H1 (cell line): Measurements from ENCODE around the gene SGMS1. TPM values are rescaled to one million over a fixed set of nuclear protein-coding genes. Genes with fewer than 3 reads are reported as not detected.

Experiments
- CTCF ChIA-PET: fragments of 300-600 bp; sonication (Branson Sonifier 250); formaldehyde crosslinking; loops from one replicate; lab custom pipeline; 2021; ENCODE audit not compliant: partially characterized antibody; lab: Charles Lee
- POLR2A ChIA-PET: fragments of 300-600 bp; sonication (Branson Sonifier 250); formaldehyde crosslinking; loops from one replicate; lab custom pipeline; 2021; ENCODE audit warnings: inconsistent platforms; ENCODE audit not compliant: partially characterized antibody; lab: Charles Lee
- DNase-seq, 2 experiments: peaks; one replicate each; pipeline versions ENCODE4 v3.0.0 to v3.0.0-alpha.2; 2010 to 2022; ENCODE audit warnings: low spot score in 2 of 2, low read depth in 1 of 2, mixed read lengths in 1 of 2
- FAIRE-seq: peaks from 2 replicates; lab custom pipeline; 2011; peaks lifted over from hg19 to GRCh38; lab: Jason Lieb, UNC
- H2AFZ ChIP-seq: 2 replicates; pipeline ENCODE4 v1.8.1; 2012; ENCODE audit warnings: low read length, inconsistent platforms
- H2AK5ac ChIP-seq: 2 replicates; pipeline ENCODE4 v1.6.1; 2013; ENCODE audit warnings: low read depth, low read length
- H2BK120ac ChIP-seq: replicated peaks from 2 replicates; pipeline ENCODE3; 2013; ENCODE audit warnings: low read depth, low read length, inconsistent platforms
- H2BK12ac ChIP-seq: 2 replicates; pipeline ENCODE4 v1.6.1; 2013; ENCODE audit warnings: low read depth, low read length
- H2BK15ac ChIP-seq: 2 replicates; pipeline ENCODE4 v1.6.1; 2013; ENCODE audit warnings: low read length
- H2BK20ac ChIP-seq: 2 replicates; pipeline ENCODE4 v1.6.1; 2013; ENCODE audit warnings: low read length
- H2BK5ac ChIP-seq: 2 replicates; pipeline ENCODE4 v1.6.1; 2013; ENCODE audit warnings: low read depth, low read length
- H3K14ac ChIP-seq: 2 replicates; pipeline ENCODE4 v1.6.1; 2013; ENCODE audit warnings: inconsistent platforms; ENCODE audit not compliant: insufficient read length
- H3K18ac ChIP-seq: 2 replicates; pipeline ENCODE4 v1.6.1; 2013; ENCODE audit warnings: low read length; ENCODE audit errors: extremely low read depth
- H3K23ac ChIP-seq: 2 replicates; pipeline ENCODE4 v1.6.1; 2013; ENCODE audit warnings: inconsistent platforms; ENCODE audit not compliant: insufficient read length
- H3K23me2 ChIP-seq: 2 replicates; pipeline ENCODE4 v1.6.1; 2013; ENCODE audit warnings: low read depth, low read length
- H3K27ac ChIP-seq: 2 replicates; pipeline ENCODE4 v1.6.1; 2011; ENCODE audit warnings: low read depth, low read length, inconsistent platforms
- H3K27me3 ChIP-seq, 4 experiments: replicated peaks in 1 of 4; 1 replicate in 1 of 4; 2 replicates in 3 of 4; pipeline versions ENCODE4 v1.6.1 to v1.8.1; 2011 to 2013; ENCODE audit warnings: low read length in 3 of 4, mild to moderate bottlenecking in 3 of 4, inconsistent platforms in 2 of 4, mixed read lengths in 2 of 4, moderate library complexity in 1 of 4; ENCODE audit not compliant: control insufficient read depth in 3 of 4, insufficient read depth in 3 of 4; ENCODE audit errors: extremely low read depth in 1 of 4
- H3K36me3 ChIP-seq, 4 experiments: 2 replicates each; pipeline versions ENCODE4 v1.6.1 to v1.8.1; 2011 to 2013; ENCODE audit warnings: mild to moderate bottlenecking in 4 of 4, low read length in 3 of 4, moderate library complexity in 2 of 4, control low read depth in 1 of 4, inconsistent platforms in 1 of 4; ENCODE audit not compliant: insufficient read depth in 4 of 4, control insufficient read depth in 2 of 4
- H3K4ac ChIP-seq: replicated peaks from 2 replicates; pipeline ENCODE3; 2013; ENCODE audit warnings: low read length, low read depth, mixed read lengths, inconsistent platforms; ENCODE audit not compliant: insufficient read length
- H3K4me1 ChIP-seq, 4 experiments: replicated peaks in 1 of 4; 1 replicate in 1 of 4; 2 replicates in 3 of 4; pipeline versions ENCODE4 v1.6.1 to v1.8.1; 2011 to 2013; ENCODE audit warnings: low read length in 3 of 4, inconsistent platforms in 2 of 4, mixed read lengths in 1 of 4; ENCODE audit not compliant: insufficient read depth in 4 of 4, control insufficient read depth in 3 of 4
- H3K4me2 ChIP-seq, 2 experiments: 2 replicates each; pipeline versions ENCODE4 v1.6.1 to v1.8.1; 2011 to 2013; ENCODE audit warnings: low read depth in 2 of 2, low read length in 2 of 2, control low read depth in 1 of 2, inconsistent platforms in 1 of 2, mild to moderate bottlenecking in 1 of 2; ENCODE audit not compliant: insufficient read depth in 1 of 2
- H3K4me3 ChIP-seq, 4 experiments: fragments of 200-600, 300-600 bp in 1 of 4; sonication (generic), shearing (Covaris generic), sonication (Bioruptor Twin) in 1 of 4; 2 replicates each; pipeline versions ENCODE4 v1.5.1 to v1.8.1; 2011 to 2016; ENCODE audit warnings: low read length in 4 of 4, low read depth in 3 of 4, control low read depth in 2 of 4, inconsistent platforms in 2 of 4, mild to moderate bottlenecking in 2 of 4, mixed read lengths in 1 of 4, moderate library complexity in 1 of 4; ENCODE audit not compliant: insufficient read depth in 2 of 4; ENCODE audit errors: extremely low read depth in 1 of 4
- H3K56ac ChIP-seq: replicated peaks from 2 replicates; pipeline ENCODE3; 2013; ENCODE audit warnings: low read depth, mild to moderate bottlenecking, mixed read lengths, low read length, inconsistent platforms; ENCODE audit not compliant: insufficient read length
- H3K79me1 ChIP-seq: 2 replicates; pipeline ENCODE4 v1.6.1; 2013; ENCODE audit warnings: low read depth, low read length, control low read depth
- H3K79me2 ChIP-seq, 2 experiments: 2 replicates each; pipeline versions ENCODE4 v1.6.1 to v1.8.1; 2012 to 2013; ENCODE audit warnings: low read length in 2 of 2, mild to moderate bottlenecking in 2 of 2, inconsistent platforms in 1 of 2; ENCODE audit not compliant: insufficient read depth in 2 of 2, control insufficient read depth in 1 of 2
- H3K9ac ChIP-seq, 4 experiments: replicated peaks in 1 of 4; 1 replicate in 1 of 4; 2 replicates in 3 of 4; pipeline versions ENCODE4 v1.6.1 to v1.8.1; 2011 to 2013; ENCODE audit warnings: low read depth in 3 of 4, low read length in 3 of 4, control low read depth in 2 of 4, mild to moderate bottlenecking in 2 of 4, moderate library complexity in 2 of 4, inconsistent platforms in 1 of 4; ENCODE audit errors: extremely low read depth in 1 of 4
- H3K9me3 ChIP-seq, 2 experiments: 2 replicates each; pipeline versions ENCODE4 v1.6.1 to v1.8.1; 2012 to 2013; ENCODE audit warnings: mild to moderate bottlenecking in 2 of 2, moderate library complexity in 2 of 2, control low read depth in 1 of 2, inconsistent platforms in 1 of 2, low read depth in 1 of 2, low read length in 1 of 2, mixed read lengths in 1 of 2; ENCODE audit not compliant: insufficient read depth in 2 of 2
- H4K20me1 ChIP-seq, 2 experiments: replicated peaks in 1 of 2; 2 replicates each; pipeline versions ENCODE3 to v1.8.1; 2011 to 2013; ENCODE audit warnings: inconsistent platforms in 2 of 2, low read length in 2 of 2, mild to moderate bottlenecking in 1 of 2; ENCODE audit not compliant: insufficient read depth in 2 of 2, control insufficient read depth in 1 of 2
- H4K5ac ChIP-seq: 2 replicates; pipeline ENCODE4 v1.6.1; 2013; ENCODE audit warnings: low read length, low read depth, mixed read lengths, inconsistent platforms; ENCODE audit not compliant: insufficient read length
- H4K8ac ChIP-seq: 2 replicates; pipeline ENCODE4 v1.8.0; 2013; ENCODE audit warnings: mild to moderate bottlenecking, moderate library complexity, low read length, inconsistent platforms; ENCODE audit not compliant: insufficient read depth; ENCODE audit errors: extremely low read depth
- H4K91ac ChIP-seq: replicated peaks from 2 replicates; pipeline ENCODE3; 2013; ENCODE audit warnings: low read length, mixed read lengths, inconsistent platforms; ENCODE audit not compliant: insufficient read length
- GABPA ChIP-seq: IDR thresholded peaks from 2 replicates; pipeline ENCODE4 v1.6.1; 2011; ENCODE audit warnings: mild to moderate bottlenecking, low read length, moderate library complexity, borderline replicate concordance; ENCODE audit not compliant: insufficient read depth
- JUN ChIP-seq: IDR thresholded peaks from 2 replicates; pipeline ENCODE4 v1.6.1; 2011; ENCODE audit warnings: low read depth, mild to moderate bottlenecking, improper control_type of control experiment, low read length
- POLR2AphosphoS5 ChIP-seq: IDR thresholded peaks from 2 replicates; pipeline ENCODE4 v1.6.1; 2011; ENCODE audit warnings: low read depth, low read length
- RXRA ChIP-seq: IDR thresholded peaks from 2 replicates; pipeline ENCODE4 v1.6.1; 2011; ENCODE audit warnings: low read depth, mild to moderate bottlenecking, low read length, moderate library complexity; ENCODE audit not compliant: insufficient read depth
- TCF12 ChIP-seq: IDR thresholded peaks from 2 replicates; pipeline ENCODE4 v1.6.1; 2011; ENCODE audit warnings: low read depth, mild to moderate bottlenecking, low read length
- USF2 ChIP-seq: IDR thresholded peaks from 2 replicates; pipeline ENCODE4 v1.6.1; 2011; ENCODE audit warnings: low read length, improper control_type of control experiment
- WGBS, 2 experiments: shearing (Covaris generic) in 1 of 2; methylation state at CpG; one replicate each; pipeline versions ENCODE4 v1.1.6 to v1.1.7; 2013 to 2015; ENCODE audit warnings: low lambda C conversion rate in 2 of 2, mixed read lengths in 2 of 2, inconsistent platforms in 1 of 2, low coverage in 1 of 2, missing lambda C conversion rate in 1 of 2; ENCODE audit not compliant: insufficient replicate concordance in 2 of 2, insufficient coverage in 1 of 2, insufficient read length in 1 of 2; ENCODE audit errors: extremely low coverage in 1 of 2, missing lambda C conversion rate in 1 of 2; 5-methylcytosine and 5-hydroxymethylcytosine counted together
- polyA plus RNA-seq, 7 experiments: library from polyadenylated mRNA; depleted of rRNA in 3 of 7; stranded (reverse) in 5 of 7; unstranded in 2 of 7; fragments of >200 nt in 5 of 7; fragments of 200-250 nt in 2 of 7; gene quantifications; 1 replicate in 5 of 7; 2 replicates in 1 of 7; 4 replicates in 1 of 7; pipeline versions ENCODE4 v1.2.1 to v1.2.3, GENCODE V29; 2011 to 2013; ENCODE audit warnings: missing spikeins in 2 of 7, mixed read lengths in 2 of 7
- total RNA-seq: library from RNA; stranded (reverse); fragmentation: NEBNext Ultra II Directional; extraction: Animal tissue kit (Norgen Biotek cat#: 25700); gene quantifications from 2 replicates; pipeline ENCODE4 v1.2.1, GENCODE V29; 2021

Gene SGMS1
- total and polyA plus RNA-seq, 2 of the 8 experiments (the other 6 are each of a cell fraction or from before 2014, with no cell fraction given) = 6.0 to 15.6 TPM

- FAIRE-seq (no peak), DNase-seq (no peak)
- H3K79me1 ChIP-seq = peaks cover 2% of the 10 kb centered on the region; the same call in 1 of the 2 replicates
- no peak overlapping the region for H3K56ac ChIP-seq
- no peak overlapping the region for H2BK120ac ChIP-seq
- H2BK12ac ChIP-seq = no peak overlapping the region
- H4K91ac ChIP-seq = no peak overlapping the region
- H3K4me2 ChIP-seq = no peak overlapping the region
- no peak overlapping the region for H2BK5ac ChIP-seq
- no peak overlapping the region for H4K5ac ChIP-seq
- no peaks in the 10 kb centered on the region for H3K27me3 ChIP-seq
- no peak overlapping the region for H2AK5ac ChIP-seq
- H3K4me3 ChIP-seq = no peak overlapping the region
- H2BK15ac ChIP-seq = no peak overlapping the region
- no peak overlapping the region for H4K8ac ChIP-seq
- WGBS, 2 experiments = 90% methylated on average over 2 of the region's 2 CpGs; no CpG with 5 or more reads in 1 of the 2 experiments
- H3K9ac ChIP-seq = no peak overlapping the region
- no peak overlapping the region for H3K18ac ChIP-seq
- H3K27ac ChIP-seq = no peak overlapping the region
- H3K79me2 ChIP-seq = no peaks in the 10 kb centered on the region
- ChIA-PET POLR2A (interaction anchor here (0.8 kb wide), 1 partner anchor 16 kb away, joined by 3 read pairs; no protein-coding TSS in a partner anchor), CTCF (interaction anchor here (1.5 kb wide), 1 partner anchor 28 kb away, joined by 4 read pairs; no protein-coding TSS in a partner anchor)
- no peak overlapping the region for H3K23ac ChIP-seq
- H3K9me3 ChIP-seq = no peaks in the 10 kb centered on the region
- peaks cover 0 to 4% (median under 1%) of the 10 kb centered on the region in 4 experiments; a peak in 2 of 7 replicates for H3K4me1 ChIP-seq
- H3K36me3 ChIP-seq = no peaks in the 10 kb centered on the region
- H3K14ac ChIP-seq = no peak overlapping the region
- no peak overlapping the region for H3K4ac ChIP-seq
- H3K23me2 ChIP-seq = no peaks in the 10 kb centered on the region
- TF ChIP-seq USF2 (no peak), TCF12 (no peak), JUN (no peak), POLR2AphosphoS5 (no peak), GABPA (no peak), RXRA (no peak)
- no peak overlapping the region for H2AFZ ChIP-seq
- H4K20me1 ChIP-seq = peaks cover 0 to 2% of the 10 kb centered on the region in 2 experiments
- H2BK20ac ChIP-seq = no peak overlapping the region
Observed at GRCh38 chr10:50395851-50396250, 227.9 kb downstream of the SGMS1 start.
